22Rv1 (cell line): Measurements from ENCODE around the gene SLC10A7.

Experiments
- ZFX ChIP-seq: fragments of 450-650 bp; IDR thresholded peaks from 2 replicates; pipeline ENCODE4 v1.6.1; 2017; ENCODE audit warnings: antibody characterized with exemption, borderline replicate concordance
- TF ChIP-seq, protein P1 (sequence below): fragments of 450-650 bp; IDR thresholded peaks from 2 replicates; pipeline ENCODE4 v1.5.1; 2017; ENCODE audit warnings: mild to moderate bottlenecking

DNA sequence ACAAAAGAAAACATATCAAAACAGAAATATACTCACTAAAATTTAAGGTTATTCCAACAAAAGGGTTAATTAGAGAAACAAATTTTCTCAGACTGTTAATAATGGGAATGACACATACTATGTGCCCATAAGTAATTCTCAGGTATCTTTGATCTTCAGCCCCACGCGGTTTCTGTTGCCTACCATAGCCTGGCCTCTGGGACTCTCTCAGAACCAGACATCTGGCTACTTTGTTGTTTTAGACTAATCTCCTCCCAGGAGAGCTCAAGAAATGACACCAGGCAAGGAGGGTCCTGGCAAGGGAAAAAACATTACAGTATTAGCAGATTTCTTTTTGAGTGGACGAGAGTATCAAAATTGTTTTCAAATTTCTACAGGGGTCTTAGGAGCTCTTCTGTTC lies 43.7 kb downstream of the SLC10A7 start:
- TF ChIP-seq, protein P1, sequence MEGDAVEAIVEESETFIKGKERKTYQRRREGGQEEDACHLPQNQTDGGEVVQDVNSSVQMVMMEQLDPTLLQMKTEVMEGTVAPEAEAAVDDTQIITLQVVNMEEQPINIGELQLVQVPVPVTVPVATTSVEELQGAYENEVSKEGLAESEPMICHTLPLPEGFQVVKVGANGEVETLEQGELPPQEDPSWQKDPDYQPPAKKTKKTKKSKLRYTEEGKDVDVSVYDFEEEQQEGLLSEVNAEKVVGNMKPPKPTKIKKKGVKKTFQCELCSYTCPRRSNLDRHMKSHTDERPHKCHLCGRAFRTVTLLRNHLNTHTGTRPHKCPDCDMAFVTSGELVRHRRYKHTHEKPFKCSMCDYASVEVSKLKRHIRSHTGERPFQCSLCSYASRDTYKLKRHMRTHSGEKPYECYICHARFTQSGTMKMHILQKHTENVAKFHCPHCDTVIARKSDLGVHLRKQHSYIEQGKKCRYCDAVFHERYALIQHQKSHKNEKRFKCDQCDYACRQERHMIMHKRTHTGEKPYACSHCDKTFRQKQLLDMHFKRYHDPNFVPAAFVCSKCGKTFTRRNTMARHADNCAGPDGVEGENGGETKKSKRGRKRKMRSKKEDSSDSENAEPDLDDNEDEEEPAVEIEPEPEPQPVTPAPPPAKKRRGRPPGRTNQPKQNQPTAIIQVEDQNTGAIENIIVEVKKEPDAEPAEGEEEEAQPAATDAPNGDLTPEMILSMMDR, result no peak
- no peak for TF ChIP-seq ZFX
